Effector memory CD4-positive, alpha-beta T cell (primary cell): Measurements from ENCODE around the gene ZNF697.

Experiments
- DNase-seq, 3 donors: peaks; one replicate each; pipeline ENCODE4 v3.0.0-alpha.2; 2020
- H3K27ac ChIP-seq: 2 replicates; pipeline ENCODE4 v1.7.0; 2013; ENCODE audit warnings: mild to moderate bottlenecking, low read length, moderate library complexity; ENCODE audit not compliant: insufficient read depth, poor library complexity, severe bottlenecking
- H3K27me3 ChIP-seq: replicated peaks from 2 replicates; pipeline ENCODE4 v1.7.0; 2013; ENCODE audit warnings: mild to moderate bottlenecking, low read length; ENCODE audit not compliant: insufficient read depth, control insufficient read depth, poor library complexity, severe bottlenecking
- H3K36me3 ChIP-seq: 2 replicates; pipeline ENCODE4 v1.7.0; 2013; ENCODE audit warnings: mild to moderate bottlenecking, low read length, moderate library complexity; ENCODE audit not compliant: control insufficient read depth, insufficient read depth
- H3K4me1 ChIP-seq: 2 replicates; pipeline ENCODE4 v1.7.0; 2013; ENCODE audit warnings: low read length, mild to moderate bottlenecking; ENCODE audit not compliant: control insufficient read depth, insufficient read depth, poor library complexity, severe bottlenecking
- H3K4me3 ChIP-seq: 2 replicates; pipeline ENCODE4 v1.7.0; 2013; ENCODE audit warnings: low read length, low read depth, mild to moderate bottlenecking; ENCODE audit not compliant: insufficient read depth, poor library complexity, severe bottlenecking
- H3K9me3 ChIP-seq: 2 replicates; pipeline ENCODE4 v1.7.0; 2013; ENCODE audit warnings: mild to moderate bottlenecking, low read length, moderate library complexity; ENCODE audit not compliant: control insufficient read depth

ZNF697 gene

DNA sequence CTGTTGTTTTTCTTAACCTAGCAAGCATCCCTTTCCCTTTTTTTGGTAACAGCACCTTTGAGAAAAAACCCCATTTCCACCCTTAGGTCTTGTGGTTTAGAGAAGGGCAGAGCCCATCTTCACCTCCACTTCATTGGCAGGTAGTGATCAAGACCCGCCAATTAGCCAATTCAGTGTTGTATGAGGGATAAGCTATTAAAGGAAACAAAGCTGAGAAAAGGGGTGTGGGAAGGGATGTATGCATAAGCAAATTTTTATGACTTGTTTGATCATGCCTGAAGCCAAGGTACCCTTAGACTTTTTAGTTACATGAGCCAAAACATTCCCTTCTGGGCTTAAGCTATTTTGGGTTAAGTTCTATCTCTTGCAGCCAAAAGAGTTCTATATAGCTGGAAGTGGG is 3.6 kb upstream of the ZNF697 start:
- no peaks in the 10 kb centered on the region for H3K9me3 ChIP-seq
- H3K4me1 ChIP-seq, result no peaks in the 10 kb centered on the region
- H3K36me3 ChIP-seq, result no peaks in the 10 kb centered on the region
- no peak for DNase-seq
- no peak overlapping the region for H3K4me3 ChIP-seq
- H3K27me3 ChIP-seq, result peaks cover 24% of the 10 kb centered on the region
- H3K27ac ChIP-seq, result no peak overlapping the region

DNA sequence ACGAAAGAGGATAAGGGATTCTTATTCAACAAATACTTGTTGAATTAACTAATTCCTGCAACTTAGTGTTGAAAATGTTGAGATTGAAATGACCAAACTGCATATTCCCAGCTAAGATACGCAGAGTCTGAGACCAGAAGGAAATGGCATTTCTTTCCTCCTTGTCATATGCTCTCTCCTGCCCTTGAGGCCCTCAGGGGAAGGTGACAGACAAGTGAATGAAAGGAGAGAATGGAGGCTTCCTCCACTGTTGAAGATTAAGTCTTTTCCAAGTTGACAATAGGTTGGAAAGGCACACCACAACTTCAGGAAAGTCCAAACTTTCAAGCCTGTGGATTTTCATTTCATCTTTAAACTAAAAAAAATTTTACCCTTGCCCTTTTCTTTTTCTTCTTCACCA is 3.1 kb upstream of the ZNF697 start:
- Histone ChIP-seq H3K36me3 (no peaks in the 10 kb centered on the region), H3K4me3 (no peak overlapping the region), H3K27ac (no peak overlapping the region), H3K4me1 (no peaks in the 10 kb centered on the region), H3K27me3 (peaks cover 24% of the 10 kb centered on the region), H3K9me3 (no peaks in the 10 kb centered on the region)
- DNase-seq, result no peak

DNA sequence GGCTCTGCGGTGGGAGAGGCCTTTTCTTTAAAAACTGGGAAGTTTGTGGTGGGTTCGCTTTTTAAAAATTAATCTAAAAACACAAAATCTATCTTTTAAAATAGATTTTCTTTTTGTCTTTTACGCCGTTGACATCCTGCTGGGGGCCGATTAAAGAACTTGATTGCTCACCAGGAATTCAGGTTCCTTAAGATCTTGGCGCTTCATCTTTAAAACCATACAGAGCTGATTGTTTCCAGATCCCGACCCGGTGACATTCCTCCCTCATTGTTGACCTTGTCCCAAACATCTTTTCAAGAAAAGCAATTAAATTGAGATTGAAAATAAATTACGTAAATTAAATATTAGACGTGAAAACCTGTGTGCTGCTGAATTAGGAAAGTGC is 546 bp upstream of the ZNF697 start:
- DNase-seq, result no peak
- H3K27ac ChIP-seq, result no peak overlapping the region
- peak overlapping the region; percentile 37 for H3K4me3 ChIP-seq
- no peaks in the 10 kb centered on the region for H3K36me3 ChIP-seq
- peaks cover 28% of the 10 kb centered on the region for H3K27me3 ChIP-seq
- no peaks in the 10 kb centered on the region for H3K4me1 ChIP-seq
- no peaks in the 10 kb centered on the region for H3K9me3 ChIP-seq

DNA sequence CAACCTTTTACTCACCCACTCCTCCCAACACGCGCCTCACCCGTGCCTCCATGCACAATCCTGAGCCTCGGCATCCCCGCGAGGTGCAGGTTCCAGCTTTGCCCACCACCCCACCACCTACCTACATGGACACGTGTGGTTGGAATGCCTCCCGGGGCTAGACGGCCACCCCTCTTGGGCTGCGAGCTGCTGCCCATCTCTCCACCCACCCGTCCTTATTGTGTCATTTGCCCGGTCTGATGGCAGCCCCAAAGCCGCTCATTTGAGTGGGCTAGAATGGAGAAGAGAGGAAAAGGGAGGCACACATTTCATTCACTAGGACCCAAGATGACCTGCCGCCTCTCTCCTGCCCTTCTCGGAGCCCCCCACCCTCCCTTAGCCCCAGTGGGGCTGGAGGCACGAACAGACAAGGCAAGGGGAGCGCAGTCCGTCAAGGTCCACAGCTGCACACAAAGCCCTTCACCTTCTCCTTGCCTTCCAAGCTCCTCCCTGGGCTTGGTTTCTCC is 785 bp downstream of the ZNF697 start:
- Histone ChIP-seq H3K9me3 (no peaks in the 10 kb centered on the region), H3K4me1 (no peaks in the 10 kb centered on the region), H3K36me3 (no peaks in the 10 kb centered on the region), H3K4me3 (no peak overlapping the region), H3K27me3 (peaks cover 28% of the 10 kb centered on the region), H3K27ac (no peak overlapping the region)
- DNase-seq, result no peak

DNA sequence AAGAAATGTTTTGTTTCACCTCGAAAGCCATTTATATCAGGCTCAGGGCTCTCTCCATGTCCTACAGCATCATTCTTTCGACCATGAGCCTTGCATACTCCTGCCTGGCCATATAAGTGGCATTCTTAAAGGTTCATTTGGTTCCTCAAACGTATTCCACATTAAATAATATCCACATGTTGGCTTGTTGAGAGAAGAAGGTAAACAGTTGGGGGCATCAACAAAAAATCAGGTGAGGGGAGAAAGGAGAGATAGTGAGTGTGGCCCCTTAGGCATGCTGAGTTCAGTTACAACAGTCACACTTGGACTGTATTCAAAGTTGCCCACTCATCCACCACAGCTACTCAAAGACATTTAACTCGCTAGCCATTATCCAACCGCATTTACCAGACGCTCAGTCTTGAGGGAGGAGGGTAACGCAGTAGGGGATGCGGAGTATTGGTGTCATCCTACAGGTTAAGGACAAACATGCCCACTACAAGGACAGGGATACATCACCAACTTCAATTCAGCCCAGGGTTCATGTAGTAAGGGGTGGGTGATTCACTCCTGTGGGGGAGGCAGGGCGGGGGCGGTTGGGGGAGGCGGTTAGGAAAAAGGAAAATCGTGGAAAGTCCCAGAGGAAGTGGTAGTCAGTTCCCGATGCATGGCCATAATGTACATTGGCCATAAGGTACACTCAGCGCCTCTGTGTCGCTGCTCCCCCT is 1.4 kb downstream of the ZNF697 start:
- Histone ChIP-seq H3K4me3 (no peak overlapping the region), H3K36me3 (no peaks in the 10 kb centered on the region), H3K9me3 (no peaks in the 10 kb centered on the region), H3K27me3 (peaks cover 28% of the 10 kb centered on the region), H3K27ac (no peak overlapping the region), H3K4me1 (no peaks in the 10 kb centered on the region)
- no peak for DNase-seq

DNA sequence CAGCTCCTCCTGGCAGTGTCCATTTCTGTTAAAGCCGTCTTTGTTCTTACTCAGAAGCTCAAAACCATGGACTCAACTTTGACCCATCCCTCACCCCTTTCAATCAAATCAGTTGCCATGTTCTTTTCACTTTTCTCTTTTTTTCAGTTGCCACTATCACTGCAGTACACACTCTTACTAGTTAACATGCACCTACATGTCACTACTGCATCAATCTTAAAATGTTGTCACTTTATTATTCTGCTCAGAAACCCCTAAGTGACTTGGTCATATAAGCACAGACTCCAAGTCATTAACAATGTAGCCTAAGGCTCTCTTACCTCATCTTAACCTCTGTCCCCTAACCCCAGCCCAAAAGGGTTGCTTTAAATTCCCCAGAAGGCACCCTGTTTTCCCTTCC is 9.0 kb downstream of the ZNF697 start:
- H3K9me3 ChIP-seq, result no peaks in the 10 kb centered on the region
- H3K27me3 ChIP-seq, result no peaks in the 10 kb centered on the region
- no peaks in the 10 kb centered on the region for H3K4me1 ChIP-seq
- H3K36me3 ChIP-seq, result no peaks in the 10 kb centered on the region
- no peak overlapping the region for H3K27ac ChIP-seq
- no peak for DNase-seq
- H3K4me3 ChIP-seq, result no peak overlapping the region

DNA sequence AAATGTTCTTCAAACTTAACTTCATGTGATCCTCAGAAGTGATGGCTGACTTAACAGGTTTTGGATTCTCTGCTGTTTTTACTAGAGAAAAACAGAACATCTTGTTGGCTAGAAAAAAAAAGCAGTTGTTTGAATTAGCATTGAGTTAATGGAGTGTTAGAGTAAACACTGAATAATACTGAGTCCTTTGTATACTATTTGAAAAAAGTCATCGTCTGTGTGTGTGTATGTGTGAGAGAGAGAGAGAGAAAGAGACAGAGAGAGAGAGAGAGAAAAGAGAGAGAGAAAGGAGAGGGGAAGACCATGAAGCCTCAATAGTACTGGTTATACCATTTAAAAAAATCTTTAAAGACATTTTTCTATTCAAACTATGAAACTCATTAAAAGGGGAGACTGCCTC is 10.4 kb downstream of the ZNF697 start:
- H3K4me3 ChIP-seq, result no peak overlapping the region
- no peaks in the 10 kb centered on the region for H3K4me1 ChIP-seq

DNA sequence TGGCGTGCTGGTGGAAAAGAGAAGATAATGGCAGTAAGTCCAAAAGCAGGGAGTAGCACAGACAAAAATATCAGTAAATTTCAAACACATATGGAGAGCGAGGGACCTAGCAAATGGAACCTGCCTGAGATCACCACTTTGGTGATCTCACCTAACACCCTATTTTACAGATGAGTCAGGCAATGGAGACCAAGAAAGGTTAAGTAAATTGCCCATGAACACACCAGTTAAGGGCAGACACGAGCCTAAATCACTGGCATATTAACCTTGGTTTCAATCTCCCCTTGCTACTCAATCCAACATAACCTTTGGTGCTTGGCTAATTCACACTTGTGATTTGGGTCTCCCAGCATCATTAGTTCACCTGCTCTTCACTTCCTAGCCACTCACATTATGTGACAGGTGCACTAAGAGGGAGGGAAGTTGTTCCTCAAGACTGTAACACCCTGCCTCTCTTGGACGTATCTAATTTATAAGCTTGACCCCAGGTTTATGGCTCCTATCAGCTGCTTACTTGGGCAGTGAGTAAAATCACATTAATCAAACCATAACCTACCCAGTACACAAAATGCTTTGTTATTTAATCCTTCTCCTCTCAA is 11.5 kb downstream of the ZNF697 start:
- H3K36me3 ChIP-seq, result no peaks in the 10 kb centered on the region

More for the DNA sequence above, 10.4 kb downstream of the ZNF697 start:
- Histone ChIP-seq H3K27me3 (no peaks in the 10 kb centered on the region), H3K27ac (no peak overlapping the region), H3K36me3 (no peaks in the 10 kb centered on the region), H3K9me3 (no peaks in the 10 kb centered on the region)
- no peak for DNase-seq

DNA sequence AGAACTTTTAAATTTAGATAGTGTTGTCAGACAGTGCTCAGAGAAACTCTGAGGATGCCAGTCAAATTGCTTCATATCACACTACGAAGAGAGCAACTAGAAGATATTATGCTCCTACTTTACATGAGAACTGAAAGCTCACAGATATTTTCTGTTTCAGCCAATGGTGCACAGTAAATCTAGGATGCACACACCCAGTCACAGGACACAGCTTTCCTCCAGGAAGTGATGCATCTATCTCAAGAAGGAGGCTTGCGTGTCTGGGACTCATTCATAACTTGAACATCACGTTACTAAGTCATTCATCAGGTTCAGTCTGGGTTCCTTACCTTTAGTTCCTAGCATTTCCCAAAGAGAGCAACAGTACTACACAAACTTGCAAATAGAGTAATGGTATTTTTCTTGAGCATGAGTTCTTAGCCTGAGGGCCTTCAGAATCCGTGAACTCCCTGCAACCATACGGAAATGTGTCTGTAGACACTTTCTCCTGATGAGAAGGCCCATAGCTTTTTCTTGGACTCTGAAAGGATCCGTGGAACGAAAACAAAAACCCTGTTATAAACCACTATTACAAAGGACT is 12.2 kb downstream of the ZNF697 start:
- no peak overlapping the region for H3K4me3 ChIP-seq
- no peak overlapping the region for H3K27ac ChIP-seq
- H3K36me3 ChIP-seq, result no peaks in the 10 kb centered on the region
- H3K4me1 ChIP-seq, result no peaks in the 10 kb centered on the region
- H3K27me3 ChIP-seq, result peaks cover 5% of the 10 kb centered on the region
- no peaks in the 10 kb centered on the region for H3K9me3 ChIP-seq
- no peak for DNase-seq

More for the DNA sequence above, 11.5 kb downstream of the ZNF697 start:
- no peak for DNase-seq
- H3K27ac ChIP-seq, result no peak overlapping the region
- no peak overlapping the region for H3K4me3 ChIP-seq
- no peaks in the 10 kb centered on the region for H3K4me1 ChIP-seq
- H3K27me3 ChIP-seq, result no peaks in the 10 kb centered on the region
- no peaks in the 10 kb centered on the region for H3K9me3 ChIP-seq

DNA sequence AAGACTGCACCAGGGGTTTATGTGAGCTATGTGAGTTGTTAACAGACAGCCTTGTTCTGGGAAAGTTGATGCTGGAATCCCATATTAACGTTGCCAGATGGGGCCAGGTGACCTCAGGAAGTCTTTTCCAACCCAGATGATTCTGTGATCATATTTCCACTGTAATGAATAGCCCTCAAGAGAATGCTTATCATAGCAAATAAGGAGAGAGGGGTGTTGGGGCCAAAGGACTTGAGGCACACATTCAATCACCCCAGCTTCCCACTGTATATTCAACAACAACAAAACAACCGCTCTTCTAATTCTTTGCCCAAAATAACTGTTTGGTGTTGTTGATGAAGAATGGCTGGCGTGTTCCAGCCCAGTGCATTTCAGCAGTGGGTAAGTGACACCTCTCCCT is 14.1 kb downstream of the ZNF697 start:
- Histone ChIP-seq H3K4me1 (no peaks in the 10 kb centered on the region), H3K36me3 (no peaks in the 10 kb centered on the region), H3K4me3 (no peak overlapping the region), H3K27ac (no peak overlapping the region), H3K9me3 (no peaks in the 10 kb centered on the region), H3K27me3 (peaks cover 9% of the 10 kb centered on the region)
- no peak for DNase-seq
